ENCODE results near the gene IL22. TPM values are rescaled to one million over a fixed set of nuclear protein-coding genes. Genes with fewer than 3 reads are reported as not detected.

IL22 gene
- total and polyA plus RNA-seq, 2 of the 8 experiments (the other 6 are each of a cell fraction or from before 2014, with no cell fraction given), result not detected

DNA sequence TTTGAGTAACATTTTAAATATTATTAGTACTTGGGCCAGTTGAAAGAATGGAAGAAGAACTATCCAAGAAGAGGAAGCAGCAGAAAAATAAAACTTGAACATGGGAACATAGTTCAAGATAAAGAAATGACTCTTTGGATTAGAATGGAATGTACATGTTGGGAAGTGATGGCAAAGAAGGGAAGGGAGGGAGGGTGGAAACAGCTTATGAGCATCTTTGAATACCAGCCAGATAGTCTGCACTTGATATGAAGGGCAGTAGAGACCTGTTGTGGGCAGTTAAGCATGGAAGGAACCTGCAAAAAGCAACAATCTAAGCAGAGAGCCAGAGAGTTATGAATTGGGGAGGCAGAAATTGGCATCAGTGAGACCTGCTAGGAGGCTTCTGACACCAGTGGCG lies 10.0 kb upstream of the IL22 start:
- no peaks in the 10 kb centered on the region for H3K27me3 ChIP-seq (replicated peaks in 1 of 4; ENCODE audit: control insufficient read depth in 3 of 4, extremely low read depth in 1 of 4, insufficient read depth in 3 of 4, low read length in 3 of 4)
- H4K8ac ChIP-seq (ENCODE audit: extremely low read depth, insufficient read depth, low read length), result no peak overlapping the region
- no peaks in the 10 kb centered on the region for H3K79me2 ChIP-seq (ENCODE audit: control insufficient read depth in 1 of 2, insufficient read depth in 2 of 2, low read length in 2 of 2)
- H3K4me3 ChIP-seq (ENCODE audit: extremely low read depth in 1 of 4, insufficient read depth in 2 of 4, low read depth in 3 of 4, low read length in 4 of 4), result no peak overlapping the region
- H3K36me3 ChIP-seq (ENCODE audit: control insufficient read depth in 2 of 4, insufficient read depth in 4 of 4, low read length in 3 of 4), result no peaks in the 10 kb centered on the region
- H3K4ac ChIP-seq (replicated peaks; ENCODE audit: insufficient read length, low read depth, low read length), result no peak overlapping the region
- H4K20me1 ChIP-seq (replicated peaks in 1 of 2; ENCODE audit: control insufficient read depth in 1 of 2, insufficient read depth in 2 of 2, low read length in 2 of 2), result no peaks in the 10 kb centered on the region
- no peak overlapping the region for H4K5ac ChIP-seq (ENCODE audit: insufficient read length, low read depth, low read length)
- H3K27ac ChIP-seq (ENCODE audit: low read depth, low read length), result no peak overlapping the region
- H2BK5ac ChIP-seq (ENCODE audit: low read depth, low read length), result no peak overlapping the region
- no peaks in the 10 kb centered on the region for H3K79me1 ChIP-seq (ENCODE audit: low read depth, low read length)
- FAIRE-seq, result no peak
- H3K4me2 ChIP-seq (ENCODE audit: insufficient read depth in 1 of 2, low read depth in 2 of 2, low read length in 2 of 2), result no peak overlapping the region
- H2BK120ac ChIP-seq (replicated peaks; ENCODE audit: low read depth, low read length), result no peak overlapping the region
- no peaks in the 10 kb centered on the region for H3K23me2 ChIP-seq (ENCODE audit: low read depth, low read length)
- H3K9me3 ChIP-seq (ENCODE audit: insufficient read depth in 2 of 2, low read depth in 1 of 2, low read length in 1 of 2), result no peaks in the 10 kb centered on the region
- H2BK12ac ChIP-seq (ENCODE audit: low read depth, low read length), result no peak overlapping the region
- no peak overlapping the region for H2AK5ac ChIP-seq (ENCODE audit: low read depth, low read length)
- H3K14ac ChIP-seq (ENCODE audit: insufficient read length), result no peak overlapping the region
- DNase-seq (ENCODE audit: low read depth in 1 of 2, low spot score in 2 of 2), result no peak
- H3K9ac ChIP-seq (replicated peaks in 1 of 4; ENCODE audit: extremely low read depth in 1 of 4, low read depth in 3 of 4, low read length in 3 of 4), result no peak overlapping the region
- H2BK15ac ChIP-seq (ENCODE audit: low read length), result no peak overlapping the region
- POLR2A ChIA-PET (ENCODE audit: partially characterized antibody), result no interaction called here
- H4K91ac ChIP-seq (replicated peaks; ENCODE audit: insufficient read length, low read length), result no peak overlapping the region
- 81% methylated on average over 1 of the region's 1 CpG; no CpG with 5 or more reads in 1 of the 2 experiments for WGBS, 2 experiments (ENCODE audit: extremely low coverage in 1 of 2, insufficient coverage in 1 of 2, insufficient read length in 1 of 2, insufficient replicate concordance in 2 of 2, low coverage in 1 of 2, low lambda C conversion rate in 2 of 2, missing lambda C conversion rate in 1 of 2)
- H3K23ac ChIP-seq (ENCODE audit: insufficient read length), result no peak overlapping the region
- 0 out of 7 replicates have a peak, but pooled peaks cover 0 to 3% (median 0%) of the 10 kb centered on the region in 4 experiments for H3K4me1 ChIP-seq (replicated peaks in 1 of 4; ENCODE audit: control insufficient read depth in 3 of 4, insufficient read depth in 4 of 4, low read length in 3 of 4)
- no peak overlapping the region for H3K56ac ChIP-seq (replicated peaks; ENCODE audit: insufficient read length, low read depth, low read length)
- CTCF ChIA-PET (ENCODE audit: partially characterized antibody), result no interaction called here
- no peak overlapping the region for H2BK20ac ChIP-seq (ENCODE audit: low read length)
- H2AFZ ChIP-seq (ENCODE audit: low read length), result no peak overlapping the region
- no peak overlapping the region for H3K18ac ChIP-seq (ENCODE audit: extremely low read depth, low read length)
- no peak for TF ChIP-seq ASH2L (IDR thresholded peaks at IDR 0.05; ENCODE audit: low read length)
- TF ChIP-seq RFX5 (IDR thresholded peaks at IDR 0.05; ENCODE audit: borderline replicate concordance, low read depth, low read length), result no peak
- TF ChIP-seq, protein P1, sequence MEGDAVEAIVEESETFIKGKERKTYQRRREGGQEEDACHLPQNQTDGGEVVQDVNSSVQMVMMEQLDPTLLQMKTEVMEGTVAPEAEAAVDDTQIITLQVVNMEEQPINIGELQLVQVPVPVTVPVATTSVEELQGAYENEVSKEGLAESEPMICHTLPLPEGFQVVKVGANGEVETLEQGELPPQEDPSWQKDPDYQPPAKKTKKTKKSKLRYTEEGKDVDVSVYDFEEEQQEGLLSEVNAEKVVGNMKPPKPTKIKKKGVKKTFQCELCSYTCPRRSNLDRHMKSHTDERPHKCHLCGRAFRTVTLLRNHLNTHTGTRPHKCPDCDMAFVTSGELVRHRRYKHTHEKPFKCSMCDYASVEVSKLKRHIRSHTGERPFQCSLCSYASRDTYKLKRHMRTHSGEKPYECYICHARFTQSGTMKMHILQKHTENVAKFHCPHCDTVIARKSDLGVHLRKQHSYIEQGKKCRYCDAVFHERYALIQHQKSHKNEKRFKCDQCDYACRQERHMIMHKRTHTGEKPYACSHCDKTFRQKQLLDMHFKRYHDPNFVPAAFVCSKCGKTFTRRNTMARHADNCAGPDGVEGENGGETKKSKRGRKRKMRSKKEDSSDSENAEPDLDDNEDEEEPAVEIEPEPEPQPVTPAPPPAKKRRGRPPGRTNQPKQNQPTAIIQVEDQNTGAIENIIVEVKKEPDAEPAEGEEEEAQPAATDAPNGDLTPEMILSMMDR (IDR thresholded peaks at IDR 0.05; ENCODE audit: control extremely low read depth in 1 of 3, insufficient read depth in 1 of 3, low read depth in 1 of 3, low read length in 3 of 3), result no peak
- TF ChIP-seq SUZ12 (IDR thresholded peaks at IDR 0.05; ENCODE audit: low read length), result no peak
- no peak for TF ChIP-seq EGR1 (IDR thresholded peaks at IDR 0.05; ENCODE audit: borderline replicate concordance, low read depth, low read length)
- TF ChIP-seq GABPA (IDR thresholded peaks at IDR 0.05; ENCODE audit: borderline replicate concordance, insufficient read depth, low read length), result no peak
- TF ChIP-seq CBX8 (IDR thresholded peaks at IDR 0.05; ENCODE audit: borderline replicate concordance, low read depth, low read length), result no peak
- TF ChIP-seq, protein P2, sequence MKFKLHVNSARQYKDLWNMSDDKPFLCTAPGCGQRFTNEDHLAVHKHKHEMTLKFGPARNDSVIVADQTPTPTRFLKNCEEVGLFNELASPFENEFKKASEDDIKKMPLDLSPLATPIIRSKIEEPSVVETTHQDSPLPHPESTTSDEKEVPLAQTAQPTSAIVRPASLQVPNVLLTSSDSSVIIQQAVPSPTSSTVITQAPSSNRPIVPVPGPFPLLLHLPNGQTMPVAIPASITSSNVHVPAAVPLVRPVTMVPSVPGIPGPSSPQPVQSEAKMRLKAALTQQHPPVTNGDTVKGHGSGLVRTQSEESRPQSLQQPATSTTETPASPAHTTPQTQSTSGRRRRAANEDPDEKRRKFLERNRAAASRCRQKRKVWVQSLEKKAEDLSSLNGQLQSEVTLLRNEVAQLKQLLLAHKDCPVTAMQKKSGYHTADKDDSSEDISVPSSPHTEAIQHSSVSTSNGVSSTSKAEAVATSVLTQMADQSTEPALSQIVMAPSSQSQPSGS (IDR thresholded peaks at IDR 0.05; ENCODE audit: low read length), result no peak
- no peak for TF ChIP-seq EZH2 (IDR thresholded peaks at IDR 0.05; ENCODE audit: low read depth, low read length, severe bottlenecking)
- no peak for TF ChIP-seq CTBP2 (IDR thresholded peaks at IDR 0.05; ENCODE audit: borderline replicate concordance, insufficient read depth, insufficient read length, low read length)
